GM13976 (cell line): ENCODE results near the gene PTPN4.

Experiments
- DNase-seq: peaks from one replicate; pipeline ENCODE4 v3.0.0; 2012; ENCODE audit warnings: low spot score
- in situ Hi-C: fragments of 300-500 bp; cut with MboI; formaldehyde crosslinking; loops from one replicate; pipeline ENCODE4 v1.12.0; 2022; ENCODE audit warnings: low sequenced_read_pairs, mixed read lengths, inconsistent platforms; ENCODE audit not compliant: unreplicated experiment
- TF ChIP-seq, protein P1 (sequence below): IDR thresholded peaks from 2 replicates; pipeline ENCODE4 v1.5.1; 2012; ENCODE audit warnings: borderline replicate concordance, mild to moderate bottlenecking; ENCODE audit not compliant: insufficient read depth; ENCODE audit errors: extremely low read depth, missing control alignments, control extremely low read depth

Gene PTPN4

DNA sequence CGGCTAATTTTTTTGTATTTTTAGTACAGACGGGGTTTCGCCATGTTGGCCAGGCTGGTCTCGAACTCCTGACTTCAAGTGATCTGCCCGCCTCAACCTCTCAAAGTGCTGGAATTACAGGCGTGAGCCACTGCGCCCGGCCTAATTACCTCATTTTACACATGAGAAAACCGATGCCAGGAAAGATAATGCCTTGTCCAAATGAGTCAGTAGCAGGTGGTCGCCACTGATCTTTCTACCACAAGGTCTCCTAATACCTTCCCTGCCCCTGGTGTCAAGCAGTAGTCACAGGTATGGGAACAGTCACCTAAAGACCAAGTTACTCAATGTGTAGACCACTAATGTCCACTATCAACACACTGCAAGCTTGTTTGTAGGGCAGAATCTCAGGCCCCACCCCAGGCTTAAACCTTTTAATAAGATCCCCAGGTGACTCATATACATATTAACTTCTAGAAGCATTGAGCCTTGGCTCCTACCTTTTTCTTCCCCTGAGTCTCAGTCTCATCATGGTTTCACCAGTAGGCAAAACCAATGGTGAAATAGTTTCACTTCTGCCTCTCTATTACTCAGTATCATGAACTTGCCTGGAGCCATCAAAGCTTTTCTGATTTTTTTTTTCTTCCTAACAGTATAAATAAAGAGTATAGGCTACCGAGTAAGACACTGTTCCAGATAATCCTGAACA lies 246.3 kb downstream of the PTPN4 start:
- TF ChIP-seq, protein P1, sequence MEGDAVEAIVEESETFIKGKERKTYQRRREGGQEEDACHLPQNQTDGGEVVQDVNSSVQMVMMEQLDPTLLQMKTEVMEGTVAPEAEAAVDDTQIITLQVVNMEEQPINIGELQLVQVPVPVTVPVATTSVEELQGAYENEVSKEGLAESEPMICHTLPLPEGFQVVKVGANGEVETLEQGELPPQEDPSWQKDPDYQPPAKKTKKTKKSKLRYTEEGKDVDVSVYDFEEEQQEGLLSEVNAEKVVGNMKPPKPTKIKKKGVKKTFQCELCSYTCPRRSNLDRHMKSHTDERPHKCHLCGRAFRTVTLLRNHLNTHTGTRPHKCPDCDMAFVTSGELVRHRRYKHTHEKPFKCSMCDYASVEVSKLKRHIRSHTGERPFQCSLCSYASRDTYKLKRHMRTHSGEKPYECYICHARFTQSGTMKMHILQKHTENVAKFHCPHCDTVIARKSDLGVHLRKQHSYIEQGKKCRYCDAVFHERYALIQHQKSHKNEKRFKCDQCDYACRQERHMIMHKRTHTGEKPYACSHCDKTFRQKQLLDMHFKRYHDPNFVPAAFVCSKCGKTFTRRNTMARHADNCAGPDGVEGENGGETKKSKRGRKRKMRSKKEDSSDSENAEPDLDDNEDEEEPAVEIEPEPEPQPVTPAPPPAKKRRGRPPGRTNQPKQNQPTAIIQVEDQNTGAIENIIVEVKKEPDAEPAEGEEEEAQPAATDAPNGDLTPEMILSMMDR = no peak
- in situ Hi-C loops = no loop called here
- DNase-seq = peak; percentile 52

DNA sequence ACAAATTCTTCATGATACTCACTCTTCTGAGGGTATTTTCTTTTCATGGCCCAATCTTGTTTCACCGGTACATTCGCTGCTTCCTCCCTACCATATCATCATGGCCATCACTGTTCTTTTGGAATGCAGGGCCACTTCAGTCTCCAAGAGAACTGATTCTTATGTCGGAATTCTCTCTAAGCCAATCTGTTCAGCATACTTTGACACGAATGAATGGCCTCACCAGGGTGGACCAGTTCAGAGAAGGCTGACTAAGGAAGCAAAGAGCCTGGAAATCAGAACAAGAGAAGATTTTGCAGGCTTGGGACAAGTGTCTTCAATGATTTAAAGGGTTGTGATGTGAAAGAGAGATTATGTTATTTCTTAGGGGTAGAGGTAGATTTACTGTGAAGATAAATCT lies 248.1 kb downstream of the PTPN4 start:
- in situ Hi-C loops = no loop called here
- no peak for DNase-seq
- TF ChIP-seq, protein P1 = no peak

DNA sequence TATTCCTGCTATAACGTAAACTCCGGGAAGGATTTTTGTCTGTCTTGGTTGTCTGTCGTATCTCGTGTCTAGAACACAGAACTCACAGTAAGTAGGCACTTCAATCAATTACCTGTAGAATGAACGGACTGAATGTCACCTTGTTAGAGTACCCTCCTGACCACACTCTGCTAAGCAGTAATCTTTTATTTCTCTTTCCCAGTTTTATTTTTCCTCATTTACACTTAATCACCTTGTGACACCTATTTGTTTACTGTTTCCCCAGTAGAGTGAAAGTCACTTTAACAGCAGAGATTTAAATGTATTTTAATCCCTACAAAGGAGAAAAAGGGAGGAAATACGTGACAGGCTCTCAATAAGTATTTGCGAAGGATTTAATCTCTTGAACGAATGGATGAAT lies 252.6 kb downstream of the PTPN4 start:
- no peak for DNase-seq
- in situ Hi-C loops = no loop called here
- TF ChIP-seq, protein P1 = no peak

DNA sequence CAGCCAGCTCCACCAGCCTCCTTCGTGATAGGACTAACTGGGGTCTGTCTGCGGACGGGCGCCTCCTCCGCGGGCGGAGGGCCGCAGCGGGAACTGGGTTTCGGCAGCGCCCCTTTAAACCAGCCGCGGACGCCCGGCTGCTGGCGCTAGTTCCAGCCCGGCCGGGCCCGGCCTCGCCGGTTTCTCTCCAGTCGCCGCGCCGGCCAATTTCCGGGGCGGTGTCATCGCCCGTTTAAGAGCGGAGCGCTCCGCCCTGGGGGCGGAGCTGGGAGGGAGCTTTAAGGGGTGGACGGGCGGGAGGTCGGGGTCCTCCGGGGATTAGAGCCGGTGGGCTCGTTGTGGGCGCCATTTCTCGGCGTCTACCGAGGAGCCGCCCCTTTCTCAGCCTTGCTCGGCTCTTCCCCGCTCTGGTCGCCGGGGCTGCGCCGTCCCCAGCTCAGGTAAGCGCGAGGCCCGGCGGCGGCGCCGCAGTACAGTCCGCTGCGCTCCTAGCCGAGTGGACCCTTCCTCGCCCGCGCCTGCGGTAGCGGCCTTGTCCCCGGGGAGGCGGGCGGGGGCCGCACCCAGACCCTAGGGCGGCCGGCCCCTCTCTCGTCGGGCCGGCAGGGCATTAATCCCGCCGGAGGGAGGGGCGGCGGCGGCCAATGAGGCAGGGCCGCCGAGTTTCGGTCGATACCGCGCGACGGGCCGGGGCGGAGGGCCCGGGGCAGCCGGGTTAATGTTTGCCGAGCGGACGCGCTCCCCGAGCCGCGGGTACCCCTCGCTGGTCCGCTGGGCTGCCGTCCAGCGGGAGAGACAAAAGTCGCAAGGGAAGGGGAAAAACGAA lies 253.3 kb downstream of the PTPN4 start, which contains the start of gene EPB41L5:
Gene EPB41L5 (plus strand): TSS at position 307 of the 826 bp plus-strand sequence. CDS start 6,008 bp downstream, outside the sequence.
- in situ Hi-C loops = no loop called here
- TF ChIP-seq, protein P1 = no peak
- DNase-seq = peak; percentile 92

DNA sequence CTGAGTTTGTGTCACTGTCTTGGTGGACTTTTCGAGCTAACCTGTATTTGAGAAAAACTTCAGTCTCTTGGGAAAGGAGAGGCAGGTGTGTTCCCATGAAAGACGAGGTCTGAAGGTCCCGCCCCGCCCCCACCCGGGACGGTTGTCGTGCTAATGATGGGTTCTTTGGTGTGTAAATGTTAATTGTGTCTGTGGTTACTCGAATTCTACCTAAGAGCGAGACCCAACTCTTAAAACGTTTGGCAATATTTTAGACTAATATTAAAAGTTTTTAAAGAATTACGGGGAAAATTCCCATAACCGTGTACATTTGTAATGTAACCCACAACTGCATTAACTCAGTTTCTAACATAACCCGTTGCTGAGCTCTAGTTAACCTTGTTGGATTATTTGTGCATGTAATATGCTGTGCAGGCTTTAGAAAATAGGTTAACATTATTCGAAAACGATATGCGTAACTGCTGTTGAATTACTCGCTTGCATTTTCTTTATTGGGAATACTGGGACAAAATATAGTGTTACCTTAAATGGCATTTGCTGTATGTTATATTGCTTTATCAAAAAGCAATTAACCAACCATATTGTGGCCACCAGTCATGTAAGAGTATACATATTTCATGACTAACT lies 254.0 kb downstream of the PTPN4 start:
- TF ChIP-seq, protein P1 = no peak
- no peak for DNase-seq
- in situ Hi-C loops = no loop called here

DNA sequence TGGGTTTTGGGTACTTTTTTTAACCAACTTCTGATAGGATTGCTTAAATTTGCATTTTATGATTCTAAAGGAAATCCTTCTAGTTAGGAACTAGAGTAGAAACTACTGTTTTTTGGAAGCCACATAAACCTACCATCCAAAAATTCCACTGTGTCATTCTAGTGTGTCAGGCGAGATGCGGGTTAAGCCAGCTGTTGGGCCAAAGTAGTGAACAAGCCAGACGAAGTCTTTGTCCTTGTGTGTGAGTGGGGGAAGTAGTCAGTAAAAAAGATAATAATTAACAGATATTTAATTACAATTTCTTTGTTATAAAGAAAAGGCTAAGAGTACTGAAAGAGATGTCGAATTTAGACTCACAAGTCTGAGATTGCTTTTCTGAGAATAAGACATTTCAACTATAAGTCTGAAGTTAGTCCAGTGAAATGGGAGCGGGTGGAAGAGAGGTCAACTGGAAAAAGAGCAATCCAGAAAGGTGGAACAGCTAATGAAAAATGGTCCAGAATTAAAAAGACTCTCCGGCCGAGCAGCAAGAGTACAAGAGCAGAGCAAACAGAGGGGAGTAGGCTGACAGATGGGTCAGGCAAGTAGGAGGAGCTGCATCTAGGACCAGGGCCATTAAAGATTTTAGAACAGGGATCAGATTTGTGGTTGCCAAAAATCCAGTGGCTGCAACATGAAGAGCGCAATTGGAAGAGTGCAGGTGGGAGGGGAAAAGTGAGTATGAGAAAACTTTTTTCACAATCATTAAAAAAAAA lies 254.7 kb downstream of the PTPN4 start:
- TF ChIP-seq, protein P1 = no peak
- no peak for DNase-seq
- in situ Hi-C loops = no loop called here
